Lung microvascular endothelial cell (primary cell): Measurements from ENCODE around the gene DYRK1A. TPM values are rescaled to one million over a fixed set of nuclear protein-coding genes. Genes with fewer than 3 reads are reported as not detected.
"Not testable (repeated sequence)": the region's sequence is repeated elsewhere in the genome, so short reads cannot be mapped to it uniquely, and the experiment has no call there.

Source experiments
- DNase-seq, 2 donors: peaks; one replicate each; pipeline versions ENCODE4 v3.0.0 to v3.0.0-alpha.2; 2010; ENCODE audit warnings: low read depth in 2 of 2
- total RNA-seq: library from RNA; depleted of rRNA; stranded (reverse); fragments of >200 nt; gene quantifications from 2 replicates; pipeline ENCODE4 v1.2.1, GENCODE V29; 2014

DYRK1A gene
- total RNA-seq, 1 donor from 2014 or later = 72.4 TPM

DNA sequence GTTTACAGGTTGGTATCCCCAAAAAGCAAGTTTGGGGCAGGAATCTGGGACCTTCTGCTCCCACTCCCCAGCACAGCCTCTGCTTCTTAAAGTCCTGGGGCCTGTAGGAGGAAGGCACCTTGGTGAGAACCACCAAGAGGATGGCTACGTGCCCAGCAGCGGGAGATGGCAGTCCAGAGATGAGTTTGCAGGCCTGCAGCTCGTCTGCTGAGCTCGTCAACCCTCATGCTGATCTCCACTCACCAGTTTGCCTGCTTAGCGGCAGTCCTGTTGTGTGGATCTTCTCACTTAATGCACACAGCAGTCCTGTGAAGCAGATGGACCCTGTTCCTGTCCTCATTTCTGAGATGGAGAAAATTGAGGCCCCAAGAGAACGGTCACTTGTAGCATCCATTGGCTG is 160.5 kb downstream of the DYRK1A start:
- no peak for DNase-seq

DNA sequence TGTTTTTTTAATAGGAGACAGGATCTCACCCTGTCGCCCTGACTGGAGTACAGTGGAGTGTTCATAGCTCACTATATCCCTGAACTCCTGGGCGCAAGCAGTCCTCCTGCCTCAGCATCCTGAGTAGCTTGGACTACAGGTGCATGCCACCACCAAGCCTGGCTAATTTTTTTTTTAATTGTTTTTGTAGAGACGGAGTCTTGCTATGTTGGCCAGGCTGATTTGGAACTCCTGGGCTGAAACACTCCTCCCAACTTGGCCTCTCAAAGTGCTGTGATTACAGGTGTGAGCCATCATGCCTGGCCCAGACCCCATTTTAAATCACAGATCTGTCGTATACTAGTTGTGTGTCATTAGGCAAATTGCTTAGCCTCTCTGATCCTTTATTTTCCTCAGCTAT is 161.1 kb downstream of the DYRK1A start:
- no peak for DNase-seq

DNA sequence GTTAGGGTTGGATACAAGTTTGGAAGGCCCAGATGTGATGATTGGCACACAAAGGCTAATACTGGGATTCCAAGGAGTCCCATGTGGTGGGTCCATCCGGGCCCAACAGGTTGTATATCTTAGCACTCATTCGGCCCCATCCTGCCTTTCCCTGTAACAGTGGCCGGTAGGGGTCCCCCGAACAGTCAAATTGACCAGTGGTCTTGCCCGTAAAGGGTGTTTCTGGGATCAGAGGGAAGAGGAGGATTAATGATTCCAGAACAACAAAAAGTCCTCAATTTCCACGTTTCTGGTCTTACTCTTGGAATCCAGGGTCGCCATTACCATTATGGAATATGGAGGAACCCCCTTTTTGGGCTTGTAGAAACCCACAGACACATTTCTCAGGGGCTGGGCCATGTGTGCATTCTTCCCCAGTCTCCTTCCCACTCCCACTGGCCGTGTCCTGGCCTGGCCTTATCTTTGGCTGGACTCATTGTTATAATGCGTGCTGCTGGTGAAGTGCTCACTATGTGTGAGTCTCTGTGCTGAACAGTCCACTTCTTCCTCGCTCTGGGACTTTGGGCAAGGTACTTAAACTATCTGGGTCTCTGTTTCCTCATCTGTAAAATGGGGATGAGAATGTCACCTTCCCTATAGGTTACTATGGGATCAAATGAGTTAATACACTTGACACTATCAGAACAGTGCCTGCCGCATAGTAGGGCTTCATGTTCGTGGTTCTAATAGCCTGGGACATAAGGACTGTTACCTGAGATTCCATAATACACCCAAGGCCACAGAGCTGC is 161.8 kb downstream of the DYRK1A start:
- DNase-seq = no peak

DNA sequence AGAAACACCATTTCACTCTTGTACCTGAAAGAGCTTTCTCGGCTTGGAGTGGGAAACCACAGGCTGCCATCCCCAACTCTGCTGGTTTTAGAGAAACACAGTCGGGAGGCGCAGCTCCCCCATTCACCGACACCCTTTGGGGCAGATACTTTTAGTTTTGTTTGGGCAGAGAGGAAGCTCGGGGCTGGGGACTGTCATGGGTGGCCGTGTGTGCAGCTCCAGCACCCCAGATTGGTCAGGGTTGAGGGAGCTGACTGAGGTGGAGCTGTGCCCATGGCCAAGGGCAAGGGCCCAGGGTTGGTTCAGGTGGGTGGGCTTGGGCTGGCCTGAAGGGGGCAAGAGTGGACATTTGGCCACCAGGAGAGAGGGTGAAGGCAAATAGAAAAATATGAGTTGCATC is 163.1 kb downstream of the DYRK1A start:
- DNase-seq = no peak

DNA sequence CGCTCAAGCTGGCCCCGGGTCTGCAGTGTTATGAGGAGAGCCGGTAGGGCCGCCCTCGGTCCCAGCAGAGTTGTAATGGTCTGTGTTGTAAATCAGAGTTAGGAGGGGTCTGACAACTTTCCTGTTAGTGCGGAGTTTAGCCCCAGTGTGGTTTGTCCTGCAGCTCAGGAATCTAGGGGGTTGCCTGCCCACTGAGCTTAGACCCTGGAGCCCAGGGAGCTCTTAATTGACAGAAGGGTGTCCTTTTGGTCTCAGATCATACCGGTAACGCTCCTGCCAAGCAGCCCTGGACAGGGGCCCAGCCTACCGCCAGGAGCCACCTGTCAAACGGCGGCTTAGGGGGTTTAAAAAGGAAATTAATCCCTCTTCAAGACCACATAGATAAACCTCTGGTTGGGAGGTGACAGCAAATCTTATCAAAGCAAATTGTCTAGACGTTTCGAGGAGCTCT is 164.4 kb downstream of the DYRK1A start:
- no peak for DNase-seq

DNA sequence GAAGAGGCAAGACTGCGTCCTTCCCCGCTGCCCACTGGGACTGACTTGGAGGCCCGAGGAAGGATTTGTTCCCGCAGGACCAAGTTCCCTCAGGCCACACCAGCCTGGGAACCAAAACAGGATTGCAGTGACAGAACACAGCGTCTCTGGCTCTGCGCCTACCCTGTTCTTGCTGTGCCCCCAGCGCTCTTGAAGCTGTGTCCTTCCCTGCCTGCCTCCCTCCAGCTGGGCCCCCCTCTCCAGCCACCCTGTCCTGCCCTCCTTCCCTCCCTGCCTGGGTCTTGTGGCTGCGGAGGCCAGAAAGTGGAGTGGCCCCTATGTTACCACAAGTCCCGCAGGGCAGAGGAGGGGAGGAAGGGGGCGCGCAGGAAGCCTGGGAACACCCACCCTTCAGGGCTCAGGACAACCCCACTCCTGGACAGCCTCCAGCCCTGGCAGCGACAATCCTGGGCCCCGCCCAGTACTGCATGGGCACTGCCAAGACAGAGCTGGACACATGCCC is 164.9 kb downstream of the DYRK1A start:
- DNase-seq = no peak

DNA sequence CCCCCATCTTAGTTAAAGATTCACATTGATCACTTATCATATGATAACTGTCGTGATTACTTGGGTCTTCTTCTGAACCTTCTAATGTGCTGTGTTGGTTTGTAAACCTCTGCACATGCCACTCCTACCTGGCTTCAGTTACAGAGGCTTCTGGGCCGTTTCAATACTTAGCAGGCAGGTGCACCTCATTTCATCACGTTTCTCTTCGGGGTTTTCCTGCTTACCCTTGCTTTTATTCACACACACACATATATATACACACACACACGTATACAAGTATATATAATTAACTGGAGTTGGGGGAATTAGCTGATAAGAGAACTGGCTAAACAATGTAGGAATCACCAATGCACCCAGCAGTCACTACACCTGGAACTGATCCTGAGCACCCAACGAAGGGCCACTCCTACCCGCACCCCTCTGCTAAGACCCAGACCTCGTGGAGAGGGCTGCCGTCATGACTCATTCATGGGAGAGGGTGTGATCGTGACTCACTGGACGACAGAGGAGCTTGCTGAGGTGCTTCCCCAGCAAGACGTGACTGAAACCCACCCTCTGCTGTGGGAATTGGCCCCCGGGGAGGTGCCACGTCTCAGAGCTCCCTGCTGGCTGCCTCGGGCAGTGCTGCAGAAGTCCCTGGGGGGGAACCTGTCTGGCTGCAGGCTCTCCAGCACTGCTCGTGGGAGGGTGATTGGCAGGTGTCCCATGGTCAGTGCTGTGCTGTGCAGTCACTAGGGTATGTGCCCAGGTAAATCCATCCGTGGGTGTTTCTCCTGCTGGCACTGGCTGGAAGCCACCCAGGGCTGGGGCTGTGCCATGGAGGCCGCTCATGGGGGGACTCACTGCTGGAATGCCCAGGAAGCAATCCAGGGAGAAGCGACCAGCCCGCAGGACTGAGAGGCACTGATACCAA is 166.6 kb downstream of the DYRK1A start:
- peak in 1 of 2 donors; percentile 36 for DNase-seq

DNA sequence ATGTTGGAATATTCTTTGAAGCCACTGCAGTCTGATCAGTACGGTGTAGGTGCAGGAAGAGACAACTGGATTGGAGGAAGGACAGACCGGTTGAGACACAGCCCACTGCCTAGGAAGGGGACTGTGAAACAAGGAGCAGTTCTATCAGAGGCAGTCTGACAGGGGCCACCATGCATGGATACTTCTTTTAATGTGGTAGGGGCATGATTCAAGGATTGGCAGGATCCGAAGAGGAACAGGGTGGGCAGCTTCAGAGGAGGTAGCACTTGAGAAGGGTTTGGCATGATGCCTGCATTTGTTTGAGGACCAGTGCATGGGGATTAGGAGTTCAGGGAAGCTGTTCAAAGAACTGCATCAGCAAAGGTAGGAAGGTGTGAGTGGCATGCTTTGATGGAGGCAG is 167.9 kb downstream of the DYRK1A start:
- no peak for DNase-seq

DNA sequence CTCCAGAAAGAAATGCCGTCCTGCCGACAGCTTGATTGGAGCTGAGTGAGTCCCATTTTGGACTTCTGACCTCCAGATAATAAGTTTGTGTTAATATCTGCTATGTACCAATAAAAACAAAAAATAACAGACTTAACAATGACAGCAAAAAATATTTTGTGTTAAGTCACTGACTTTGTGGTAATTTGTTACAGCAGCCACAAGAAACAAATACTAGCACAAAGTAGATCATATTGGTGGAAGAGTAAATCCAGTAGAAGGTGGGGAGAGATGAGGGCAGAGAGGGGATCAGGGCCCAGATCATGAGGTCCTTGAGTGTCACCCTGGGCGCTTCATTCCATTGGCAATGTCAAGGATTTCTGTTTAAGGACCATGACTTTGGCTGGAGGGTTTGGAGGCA is 168.6 kb downstream of the DYRK1A start:
- DNase-seq = no peak

DNA sequence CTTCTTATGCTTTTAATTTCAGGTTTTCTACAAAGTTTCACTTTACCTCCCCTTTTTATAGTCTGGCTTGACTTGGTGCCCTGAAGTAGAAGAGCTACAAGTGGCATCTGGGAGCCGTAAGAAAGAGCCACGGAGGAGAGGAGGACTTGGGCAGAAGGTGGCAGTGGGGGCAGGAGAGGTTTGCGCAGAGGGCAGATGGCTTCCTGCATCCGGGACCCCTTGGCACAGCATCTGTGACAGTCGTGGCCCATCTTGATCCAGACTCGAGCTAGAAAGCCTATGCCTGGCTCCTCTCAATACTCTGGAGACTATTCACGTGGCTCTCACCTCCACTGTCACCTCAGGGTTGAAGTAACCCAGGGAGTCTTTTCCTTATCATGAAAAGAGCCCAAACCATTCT is 169.1 kb downstream of the DYRK1A start:
- no peak for DNase-seq

DNA sequence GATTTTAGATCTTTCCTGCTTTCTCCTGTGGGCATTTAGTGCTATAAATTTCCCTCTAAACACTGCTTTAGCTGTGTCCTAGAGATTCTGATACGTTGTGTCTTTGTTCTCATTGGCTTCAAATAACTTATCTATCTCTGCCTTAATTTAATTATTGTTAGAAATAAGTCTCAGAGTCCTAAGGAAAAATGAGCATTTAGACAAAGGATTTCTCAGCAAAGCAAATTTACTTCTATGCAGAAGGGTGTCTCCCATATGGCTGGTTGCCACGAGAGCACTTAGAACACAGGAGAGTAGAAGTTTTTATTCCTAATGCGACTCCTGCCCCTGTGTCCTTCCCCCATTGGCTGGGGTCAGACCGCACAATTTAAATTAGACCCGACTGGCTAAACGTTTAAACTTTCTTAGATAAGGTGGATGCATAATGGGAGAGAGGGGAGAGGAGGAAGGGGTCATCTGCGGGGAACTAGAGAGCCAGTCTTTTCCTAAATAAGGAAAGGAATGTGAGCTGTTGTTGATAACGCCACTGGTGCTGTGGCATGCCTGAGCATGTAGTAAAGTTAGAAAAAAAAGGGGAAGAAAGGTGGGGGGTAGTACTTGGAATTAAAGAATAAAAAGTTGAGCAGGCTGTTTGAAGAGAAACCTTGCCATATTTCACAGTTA is 170.2 kb downstream of the DYRK1A start:
- DNase-seq = no peak

DNA sequence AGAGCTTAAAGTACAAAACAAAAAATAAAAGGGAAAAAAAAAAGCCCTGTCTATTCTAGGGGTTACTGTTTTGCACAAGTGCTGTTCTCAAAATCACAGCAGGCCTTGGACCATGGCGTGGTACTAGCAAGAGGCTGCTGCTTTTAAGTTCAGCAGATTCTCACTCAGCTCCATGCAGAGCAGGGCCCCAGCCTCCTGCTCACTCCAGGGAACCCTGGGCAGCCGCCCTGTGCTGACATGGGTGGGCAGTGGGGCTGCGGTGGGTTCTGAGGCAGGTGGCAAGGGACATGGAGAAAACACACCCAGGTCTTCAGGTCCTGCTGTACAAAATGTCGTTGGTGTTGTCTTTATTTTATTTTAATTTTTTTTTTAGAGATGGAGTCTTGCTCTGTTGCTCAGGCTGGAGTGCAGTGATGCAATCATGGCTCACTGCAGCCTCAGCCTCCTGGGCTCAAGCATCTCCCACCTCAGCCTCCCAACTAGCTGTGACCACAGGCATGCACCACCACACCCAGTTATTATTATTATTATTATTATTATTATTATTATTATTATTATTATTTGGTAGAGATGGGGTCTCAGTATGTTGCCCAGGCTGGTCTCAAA is 170.9 kb downstream of the DYRK1A start:
- DNase-seq = no peak

DNA sequence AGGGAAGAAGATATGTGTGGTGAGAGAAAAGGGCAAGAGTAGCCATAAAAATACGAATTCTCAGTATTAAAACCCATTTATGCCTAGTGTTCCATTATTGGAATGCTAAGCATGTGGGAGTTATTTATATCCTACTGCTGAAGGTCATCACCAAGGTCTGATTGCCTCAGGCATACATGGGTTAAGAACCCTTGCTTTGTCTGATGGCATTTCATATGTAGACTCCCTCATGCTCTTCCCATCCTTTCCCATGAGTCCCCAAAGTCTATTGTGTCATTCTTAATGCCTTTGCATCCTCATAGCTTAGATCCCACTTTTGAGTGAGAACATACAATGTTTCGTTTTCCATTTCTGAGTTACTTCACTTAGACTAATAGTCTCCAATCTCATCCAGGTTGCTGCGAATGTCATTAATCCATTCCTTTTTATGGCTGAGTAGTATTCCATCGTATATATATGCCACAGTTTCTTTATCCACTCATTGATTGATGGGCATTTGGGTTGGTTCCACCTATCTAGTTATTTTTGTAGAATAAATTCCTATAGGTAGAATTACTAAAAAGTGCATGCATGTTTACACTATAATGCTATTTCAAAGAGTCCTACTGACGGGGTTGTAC is 172.5 kb downstream of the DYRK1A start:
- no peak for DNase-seq

DNA sequence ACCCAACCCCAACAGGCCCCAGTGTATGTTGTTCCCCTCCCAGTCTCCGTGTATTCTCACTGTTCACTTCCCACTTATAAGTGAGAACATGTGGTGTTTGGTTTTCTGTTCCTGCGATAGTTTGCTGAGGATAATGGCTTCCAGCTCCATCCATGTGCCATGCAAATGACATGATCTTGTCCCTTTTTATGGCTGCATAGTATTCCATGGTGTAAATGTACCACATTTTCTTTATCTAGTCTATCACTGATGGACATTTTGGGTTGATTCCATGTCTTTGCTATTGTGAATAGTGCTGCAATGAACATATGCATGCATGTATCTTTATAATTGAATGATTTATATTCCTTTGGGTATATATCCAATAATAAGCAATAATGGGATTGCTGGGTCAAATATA is 174.6 kb downstream of the DYRK1A start:
- not testable (repeated sequence) for DNase-seq

DNA sequence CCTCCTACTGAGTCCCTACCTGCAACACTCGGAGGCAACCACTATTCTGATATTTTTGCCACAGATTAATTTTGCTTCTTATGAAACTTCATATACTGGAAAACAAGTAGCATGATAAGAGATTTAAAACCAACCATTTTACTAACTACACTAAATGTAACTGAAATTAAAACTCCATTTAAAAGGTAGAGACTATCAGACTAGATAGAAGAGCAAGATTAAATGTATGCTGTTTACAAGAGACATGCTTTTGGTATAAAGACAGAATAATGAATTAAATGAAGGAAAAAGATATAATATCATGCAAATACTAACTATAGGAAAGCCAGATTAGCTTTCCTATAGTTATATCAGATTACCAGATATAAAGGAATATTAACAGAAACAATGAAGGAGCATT is 175.9 kb downstream of the DYRK1A start:
- DNase-seq = no peak

DNA sequence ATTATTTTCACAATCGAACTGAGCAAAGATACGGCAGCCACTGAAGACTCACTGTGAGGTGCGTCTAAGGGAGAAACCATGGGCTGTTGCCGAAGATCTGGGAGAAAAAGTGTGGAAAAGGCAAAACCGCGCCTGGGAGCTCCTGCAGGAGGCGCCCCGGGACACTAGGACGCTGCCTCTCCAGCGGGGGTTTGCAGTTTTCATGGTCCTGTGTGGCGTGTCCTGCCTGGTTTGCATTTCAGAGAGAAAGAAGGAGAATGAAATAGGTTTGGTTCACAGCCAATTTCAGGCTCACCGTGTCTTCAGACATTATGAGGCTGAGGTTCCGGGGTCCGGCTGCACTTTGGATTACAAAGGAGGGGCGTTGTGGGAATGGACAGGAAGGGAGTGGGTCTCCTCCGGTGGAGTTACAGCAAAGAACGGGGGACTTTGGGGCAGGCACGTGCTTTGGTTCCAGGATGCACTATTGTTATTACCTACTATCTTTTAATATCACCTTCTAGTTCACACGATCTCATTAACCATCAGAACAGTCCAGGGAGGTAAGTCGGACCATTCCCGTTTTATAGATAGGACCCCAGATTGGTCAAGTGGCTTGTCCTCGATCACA is 179.8 kb downstream of the DYRK1A start:
- DNase-seq = no peak

DNA sequence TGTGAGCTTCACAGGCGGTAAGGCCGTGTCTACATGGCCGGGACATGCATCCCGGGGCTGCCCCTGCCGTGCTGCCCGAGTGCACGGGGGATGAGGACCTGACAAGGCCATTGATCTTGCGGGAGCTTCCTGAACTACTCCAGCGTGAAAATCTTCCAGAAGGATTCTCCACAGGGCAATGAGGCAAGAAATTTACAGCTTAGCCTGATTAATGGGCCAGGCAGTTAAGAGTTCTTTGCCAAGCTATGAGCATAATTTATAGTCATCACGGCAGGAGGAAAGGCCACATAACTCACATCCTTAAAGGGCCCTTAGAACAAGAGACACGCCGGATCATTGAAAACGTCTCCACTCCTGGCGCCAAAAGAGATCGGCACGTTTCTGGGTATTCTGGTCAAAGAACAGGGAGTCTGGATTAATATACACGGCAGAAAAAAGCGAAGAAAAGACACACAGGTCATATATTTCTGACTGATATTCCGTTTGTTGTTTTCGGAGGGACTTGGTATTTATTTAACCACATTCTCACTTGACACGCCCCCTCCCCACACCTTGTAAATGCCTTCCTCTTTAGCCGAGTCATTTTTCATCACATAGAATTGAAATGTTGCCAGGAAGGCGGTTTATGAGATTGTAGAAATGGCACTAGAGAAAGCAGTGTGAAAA is 180.5 kb downstream of the DYRK1A start:
- peak in 1 of 2 donors; percentile 88 for DNase-seq

DNA sequence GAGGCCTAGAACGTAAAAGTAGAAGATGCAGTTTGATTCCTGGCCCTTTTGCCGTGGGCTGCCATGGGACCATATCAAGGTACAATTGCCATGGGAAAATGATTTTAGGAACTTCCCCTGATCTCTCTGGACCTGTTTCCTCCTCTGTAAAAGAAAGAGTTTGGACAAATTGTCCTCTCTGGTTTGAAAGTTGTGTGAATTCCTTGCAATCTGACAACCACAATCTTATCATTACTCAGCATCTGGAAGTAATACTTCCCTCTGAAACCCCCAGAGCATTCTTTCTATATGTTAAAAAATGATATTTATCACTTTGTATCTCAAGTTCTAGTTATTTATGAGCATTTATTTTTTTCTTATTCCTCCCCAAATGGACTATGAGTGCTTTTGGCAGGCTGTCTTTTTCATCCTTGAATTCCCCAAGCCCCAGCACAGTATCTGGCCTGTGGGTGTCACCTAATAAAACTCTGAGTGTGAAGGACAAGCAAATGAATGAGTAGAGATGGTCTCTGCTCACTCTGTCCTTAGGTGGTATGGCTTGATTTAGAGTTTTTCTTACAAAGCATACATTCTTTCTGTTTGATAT is 181.1 kb downstream of the DYRK1A start:
- peak in 1 of 2 donors; percentile 75 for DNase-seq

DNA sequence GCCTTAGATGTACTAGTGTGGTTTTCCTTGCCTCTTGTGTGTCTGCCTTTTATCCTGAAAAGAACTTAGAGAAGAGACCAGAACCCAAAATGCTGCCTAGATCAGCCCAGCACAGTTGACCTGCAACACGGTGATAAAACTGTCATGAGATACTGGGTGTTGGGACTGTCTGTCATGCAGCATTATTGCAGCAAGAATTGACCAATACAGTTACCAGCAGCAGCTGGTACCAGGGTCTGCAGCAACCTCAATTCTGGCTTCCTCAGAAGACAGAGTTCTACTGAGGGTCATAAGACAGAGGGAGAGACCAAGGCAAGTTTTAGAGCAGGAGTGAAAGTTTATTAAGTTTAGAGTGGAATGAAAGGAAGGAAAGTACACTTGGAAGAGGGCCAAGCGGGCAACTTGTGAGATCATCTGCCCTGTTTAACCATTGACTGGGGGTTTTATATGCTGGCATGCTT is 182.0 kb downstream of the DYRK1A start:
- peak in 1 of 2 donors; percentile 29 for DNase-seq
